ENCODE measurements around the gene METAP1D. TPM values are rescaled to one million over a fixed set of nuclear protein-coding genes. Genes with fewer than 3 reads are reported as not detected.
"Not testable (repeated sequence)": the region's sequence is repeated elsewhere in the genome, so short reads cannot be mapped to it uniquely, and the experiment has no call there.

Gene METAP1D
- total RNA-seq, 1 experiment from 2014 or later = 20.7 TPM

- Histone ChIP-seq H2AFZ (ENCODE audit: low read length) (no peak overlapping the region), H4K20me1 (ENCODE audit: insufficient read depth, low read depth, low read length) (no peaks in the 10 kb centered on the region), H3K36me3 (ENCODE audit: insufficient read depth, low read length) (no peaks in the 10 kb centered on the region), H3K9me2 (replicated peaks; ENCODE audit: insufficient read depth, low read length) (no peaks in the 10 kb centered on the region), H3K4me3 (ENCODE audit: low read length) (no peak overlapping the region), H3K9me3 (ENCODE audit: low read length) (no peaks in the 10 kb centered on the region), H3K27me3 (ENCODE audit: low read length) (no peaks in the 10 kb centered on the region), H3K4me1 (ENCODE audit: low read length) (peaks cover 20% of the 10 kb centered on the region), H3K9ac (ENCODE audit: low read length) (no peak overlapping the region), H3K4me2 (ENCODE audit: low read depth, low read length, poor library complexity, severe bottlenecking) (no peak overlapping the region), H3K79me2 (ENCODE audit: low read length) (no peaks in the 10 kb centered on the region), H3K27ac (ENCODE audit: low read length) (no peak overlapping the region)
- no peak for DNase-seq
Measured at GRCh38 chr2:172107690-172108586, 108.2 kb downstream of the METAP1D start.

- H3K27ac ChIP-seq (ENCODE audit: low read length) = no peak overlapping the region
- no peaks in the 10 kb centered on the region for H3K36me3 ChIP-seq (ENCODE audit: insufficient read depth, low read length)
- H3K9ac ChIP-seq (ENCODE audit: low read length) = no peak overlapping the region
- no peak overlapping the region for H3K4me3 ChIP-seq (ENCODE audit: low read length)
- no peaks in the 10 kb centered on the region for H3K79me2 ChIP-seq (ENCODE audit: low read length)
- H3K9me2 ChIP-seq (replicated peaks; ENCODE audit: insufficient read depth, low read length) = no peaks in the 10 kb centered on the region
- no peak overlapping the region for H3K4me2 ChIP-seq (ENCODE audit: low read depth, low read length, poor library complexity, severe bottlenecking)
- peaks cover 14% of the 10 kb centered on the region for H3K4me1 ChIP-seq (ENCODE audit: low read length)
- no peak for DNase-seq
- H2AFZ ChIP-seq (ENCODE audit: low read length) = no peak overlapping the region
- H3K9me3 ChIP-seq (ENCODE audit: low read length) = no peaks in the 10 kb centered on the region
- no peaks in the 10 kb centered on the region for H3K27me3 ChIP-seq (ENCODE audit: low read length)
- no peaks in the 10 kb centered on the region for H4K20me1 ChIP-seq (ENCODE audit: insufficient read depth, low read depth, low read length)
Measured at GRCh38 chr2:172108587-172108930, 108.8 kb downstream of the METAP1D start.

DNA sequence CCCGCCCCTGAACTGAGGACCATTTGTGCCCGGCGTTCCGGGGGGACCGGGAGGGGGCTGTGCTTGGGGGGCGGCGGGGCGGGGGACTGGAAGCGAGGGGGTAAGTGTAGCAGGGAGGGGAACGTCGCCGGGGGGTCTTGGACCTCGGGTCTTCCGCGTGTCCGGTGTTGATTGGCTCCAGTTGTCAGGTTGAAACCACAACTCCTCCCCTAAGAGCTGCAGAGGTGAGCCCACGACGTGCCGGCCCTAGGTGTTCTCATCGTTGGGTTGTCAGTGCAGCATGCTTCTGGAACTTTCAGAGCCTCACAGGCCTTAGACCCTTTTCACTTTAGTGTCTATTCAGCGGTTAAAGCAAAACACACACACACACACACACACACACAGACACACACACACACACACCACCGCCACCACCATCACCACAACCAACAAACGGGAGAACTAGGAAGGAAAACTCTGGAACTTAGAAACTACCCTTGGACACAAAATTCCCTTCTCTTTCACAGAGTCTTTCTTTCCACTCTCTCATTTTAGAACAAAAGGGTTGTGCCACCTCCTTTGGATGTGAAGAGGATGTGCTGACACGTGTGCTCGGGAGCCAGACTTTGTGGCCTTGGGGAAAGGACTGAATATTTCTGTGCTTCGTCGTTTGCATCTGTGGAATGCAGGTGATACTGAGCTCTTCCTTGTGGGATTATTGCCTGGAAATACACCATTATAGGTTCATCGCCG lies 109.7 kb downstream of the METAP1D start:
- Histone ChIP-seq H3K4me1 (ENCODE audit: low read length) (peaks cover 8% of the 10 kb centered on the region), H3K9ac (ENCODE audit: low read length) (no peak overlapping the region), H2AFZ (ENCODE audit: low read length) (no peak overlapping the region), H3K9me2 (replicated peaks; ENCODE audit: insufficient read depth, low read length) (no peaks in the 10 kb centered on the region), H3K36me3 (ENCODE audit: insufficient read depth, low read length) (no peaks in the 10 kb centered on the region), H3K79me2 (ENCODE audit: low read length) (no peaks in the 10 kb centered on the region), H3K27me3 (ENCODE audit: low read length) (no peaks in the 10 kb centered on the region), H4K20me1 (ENCODE audit: insufficient read depth, low read depth, low read length) (no peaks in the 10 kb centered on the region), H3K4me3 (ENCODE audit: low read length) (no peak overlapping the region), H3K27ac (ENCODE audit: low read length) (no peak overlapping the region), H3K4me2 (ENCODE audit: low read depth, low read length, poor library complexity, severe bottlenecking) (no peak overlapping the region), H3K9me3 (ENCODE audit: low read length) (no peaks in the 10 kb centered on the region)
- no peak for DNase-seq

GRCh38 chr2:172109988-172110811 lies 110.4 kb downstream of the METAP1D start:
- no peak overlapping the region for H3K4me3 ChIP-seq (ENCODE audit: low read length)
- no peaks in the 10 kb centered on the region for H3K9me2 ChIP-seq (replicated peaks; ENCODE audit: insufficient read depth, low read length)
- no peak overlapping the region for H3K27ac ChIP-seq (ENCODE audit: low read length)
- no peaks in the 10 kb centered on the region for H3K27me3 ChIP-seq (ENCODE audit: low read length)
- H3K9ac ChIP-seq (ENCODE audit: low read length) = no peak overlapping the region
- H4K20me1 ChIP-seq (ENCODE audit: insufficient read depth, low read depth, low read length) = no peaks in the 10 kb centered on the region
- H3K4me2 ChIP-seq (ENCODE audit: low read depth, low read length, poor library complexity, severe bottlenecking) = no peak overlapping the region
- DNase-seq = no peak
- no peaks in the 10 kb centered on the region for H3K9me3 ChIP-seq (ENCODE audit: low read length)
- peaks cover 8% of the 10 kb centered on the region for H3K4me1 ChIP-seq (ENCODE audit: low read length)
- no peak overlapping the region for H2AFZ ChIP-seq (ENCODE audit: low read length)
- H3K79me2 ChIP-seq (ENCODE audit: low read length) = no peaks in the 10 kb centered on the region
- H3K36me3 ChIP-seq (ENCODE audit: insufficient read depth, low read length) = no peaks in the 10 kb centered on the region

- no peak overlapping the region for H2AFZ ChIP-seq (ENCODE audit: low read length)
- no peaks in the 10 kb centered on the region for H3K9me3 ChIP-seq (ENCODE audit: low read length)
- no peaks in the 10 kb centered on the region for H3K79me2 ChIP-seq (ENCODE audit: low read length)
- DNase-seq = peak; percentile 64
- no peak overlapping the region for H3K4me3 ChIP-seq (ENCODE audit: low read length)
- H3K4me2 ChIP-seq (ENCODE audit: low read depth, low read length, poor library complexity, severe bottlenecking) = no peak overlapping the region
- no peaks in the 10 kb centered on the region for H3K36me3 ChIP-seq (ENCODE audit: insufficient read depth, low read length)
- H4K20me1 ChIP-seq (ENCODE audit: insufficient read depth, low read depth, low read length) = no peaks in the 10 kb centered on the region
- no peaks in the 10 kb centered on the region for H3K4me1 ChIP-seq (ENCODE audit: low read length)
- no peak overlapping the region for H3K9ac ChIP-seq (ENCODE audit: low read length)
- no peaks in the 10 kb centered on the region for H3K27me3 ChIP-seq (ENCODE audit: low read length)
- H3K27ac ChIP-seq (ENCODE audit: low read length) = no peak overlapping the region
- H3K9me2 ChIP-seq (replicated peaks; ENCODE audit: insufficient read depth, low read length) = no peaks in the 10 kb centered on the region
Measured at GRCh38 chr2:172113617-172114016, 113.9 kb downstream of the METAP1D start.

GRCh38 chr2:172114176-172114575 lies 114.4 kb downstream of the METAP1D start:
- H3K4me2 ChIP-seq (ENCODE audit: low read depth, low read length, poor library complexity, severe bottlenecking); DNase-seq; H3K9me2 ChIP-seq (replicated peaks; ENCODE audit: insufficient read depth, low read length); H3K9me3 ChIP-seq (ENCODE audit: low read length); H3K4me3 ChIP-seq (ENCODE audit: low read length); H4K20me1 ChIP-seq (ENCODE audit: insufficient read depth, low read depth, low read length); H3K27ac ChIP-seq (ENCODE audit: low read length); H3K9ac ChIP-seq (ENCODE audit: low read length); H3K36me3 ChIP-seq (ENCODE audit: insufficient read depth, low read length); H3K79me2 ChIP-seq (ENCODE audit: low read length); H2AFZ ChIP-seq (ENCODE audit: low read length); H3K27me3 ChIP-seq (ENCODE audit: low read length); H3K4me1 ChIP-seq (ENCODE audit: low read length): not testable (repeated sequence)

DNA sequence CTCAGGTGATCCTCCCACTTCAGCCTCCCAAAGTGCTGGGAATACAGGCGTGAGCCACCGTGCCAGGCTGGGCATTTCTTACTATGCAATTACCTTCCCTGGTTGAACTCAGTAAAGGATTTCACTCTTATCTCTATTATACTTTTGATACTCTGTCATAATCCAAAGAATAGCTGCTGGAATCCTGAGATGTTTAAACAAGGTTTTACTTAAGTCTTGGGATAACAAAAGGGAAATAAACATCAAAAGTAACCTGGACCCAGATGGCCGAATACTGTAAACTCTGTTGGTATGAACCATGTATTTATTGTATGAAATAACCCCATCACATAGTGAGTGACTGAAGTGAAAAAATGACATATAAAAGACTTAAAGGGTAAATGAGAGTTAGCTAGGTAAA lies 114.8 kb downstream of the METAP1D start:
- no peak overlapping the region for H3K27ac ChIP-seq (ENCODE audit: low read length)
- no peak overlapping the region for H3K4me2 ChIP-seq (ENCODE audit: low read depth, low read length, poor library complexity, severe bottlenecking)
- H2AFZ ChIP-seq (ENCODE audit: low read length) = no peak overlapping the region
- H3K27me3 ChIP-seq (ENCODE audit: low read length) = no peaks in the 10 kb centered on the region
- H3K9ac ChIP-seq (ENCODE audit: low read length) = no peak overlapping the region
- no peak overlapping the region for H3K4me3 ChIP-seq (ENCODE audit: low read length)
- H3K36me3 ChIP-seq (ENCODE audit: insufficient read depth, low read length) = no peaks in the 10 kb centered on the region
- no peaks in the 10 kb centered on the region for H4K20me1 ChIP-seq (ENCODE audit: insufficient read depth, low read depth, low read length)
- no peaks in the 10 kb centered on the region for H3K9me3 ChIP-seq (ENCODE audit: low read length)
- no peak for DNase-seq
- H3K4me1 ChIP-seq (ENCODE audit: low read length) = no peaks in the 10 kb centered on the region
- H3K9me2 ChIP-seq (replicated peaks; ENCODE audit: insufficient read depth, low read length) = no peaks in the 10 kb centered on the region
- no peaks in the 10 kb centered on the region for H3K79me2 ChIP-seq (ENCODE audit: low read length)

DNA sequence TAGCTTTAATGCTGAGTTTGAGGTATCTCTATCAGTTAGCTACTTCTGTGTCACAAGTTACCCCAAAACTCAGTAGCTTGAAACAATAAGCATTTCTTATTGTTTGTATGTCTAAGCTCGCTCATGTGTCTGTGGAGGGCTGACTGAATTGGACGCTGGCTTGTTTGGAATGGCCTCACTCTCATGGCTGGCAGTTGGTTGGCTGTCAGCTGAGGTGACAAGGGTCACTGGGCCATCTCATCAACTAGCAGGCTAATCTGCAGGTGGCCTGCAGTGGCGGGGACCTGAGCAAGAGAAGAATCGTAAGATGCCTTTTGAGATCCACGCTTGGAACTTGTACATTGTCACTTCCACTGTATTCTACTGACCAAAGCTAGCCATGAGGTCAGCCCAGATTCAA lies 116.4 kb downstream of the METAP1D start:
- H3K9me3 ChIP-seq (ENCODE audit: low read length) = no peaks in the 10 kb centered on the region
- no peaks in the 10 kb centered on the region for H3K9me2 ChIP-seq (replicated peaks; ENCODE audit: insufficient read depth, low read length)
- no peak overlapping the region for H2AFZ ChIP-seq (ENCODE audit: low read length)
- no peak overlapping the region for H3K9ac ChIP-seq (ENCODE audit: low read length)
- H4K20me1 ChIP-seq (ENCODE audit: insufficient read depth, low read depth, low read length) = no peaks in the 10 kb centered on the region
- H3K27ac ChIP-seq (ENCODE audit: low read length) = no peak overlapping the region
- no peak overlapping the region for H3K4me2 ChIP-seq (ENCODE audit: low read depth, low read length, poor library complexity, severe bottlenecking)
- no peaks in the 10 kb centered on the region for H3K27me3 ChIP-seq (ENCODE audit: low read length)
- H3K4me1 ChIP-seq (ENCODE audit: low read length) = no peaks in the 10 kb centered on the region
- H3K79me2 ChIP-seq (ENCODE audit: low read length) = no peaks in the 10 kb centered on the region
- H3K36me3 ChIP-seq (ENCODE audit: insufficient read depth, low read length) = no peaks in the 10 kb centered on the region
- DNase-seq = no peak
- no peak overlapping the region for H3K4me3 ChIP-seq (ENCODE audit: low read length)

Data from Karpas-422 (cell line).